ENCODE data around the gene GCC2.

DNA sequence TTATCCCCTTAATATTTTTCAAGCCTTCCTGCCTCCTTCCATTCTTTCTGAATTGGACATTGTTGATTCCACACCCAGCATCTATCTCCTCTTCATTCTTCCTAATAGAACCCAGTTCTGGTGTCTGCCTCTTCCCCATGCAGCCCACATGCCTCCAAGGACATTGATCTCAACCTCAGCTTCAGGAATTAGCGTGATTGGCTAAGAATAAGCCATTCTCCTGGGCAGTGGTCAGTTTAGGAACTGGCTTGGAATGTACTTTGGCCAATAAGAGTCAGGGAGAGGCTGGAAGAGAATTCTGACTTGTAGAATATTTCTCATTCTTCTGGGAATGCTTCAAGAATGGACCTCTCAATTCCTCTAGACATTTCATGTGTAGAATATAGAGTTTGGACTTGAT is 25.9 kb upstream of the GCC2 start:
- TF ChIP-seq EP300 (IDR thresholded peaks at IDR 0.05) (no peak), POLR2AphosphoS5 (IDR thresholded peaks at IDR 0.05) (no peak)

Measured in stomach (tissue), 4 donors.